B cell (primary cell): ENCODE measurements around the gene KCNK13. TPM values are rescaled to one million over a fixed set of nuclear protein-coding genes. Genes with fewer than 3 reads are reported as not detected.

Source experiments
- ATAC-seq: fragments of 200-7000 bp; cut with Tn5 transposase; one replicate; pipeline ENCODE4 v1.10.0; 2021; ENCODE audit warnings: low read depth, mild to moderate bottlenecking, moderate number of reproducible peaks, moderate library complexity
- CTCF ChIA-PET: fragments of 350-600 bp; sonication (Branson Sonifier 250); formaldehyde crosslinking; loops from one replicate; lab custom pipeline; 2021; ENCODE audit warnings: antibody characterized with exemption, inconsistent platforms; lab: Charles Lee
- POLR2A ChIA-PET: fragments of 350-600 bp; sonication (Branson Sonifier 250); formaldehyde crosslinking; loops from one replicate; lab custom pipeline; 2021; ENCODE audit warnings: antibody characterized with exemption; lab: Charles Lee
- DNase-seq: peaks from one replicate; pipeline ENCODE4 v3.0.0; 2013
- H2AFZ ChIP-seq: 2 replicates; pipeline ENCODE4 v1.6.1; 2012; ENCODE audit warnings: mild to moderate bottlenecking, low read depth, low read length; ENCODE audit not compliant: insufficient read depth, poor library complexity, severe bottlenecking
- H3K27ac ChIP-seq, 2 donors: 1 replicate in 1 of 2; 2 replicates in 1 of 2; pipeline ENCODE4 v1.5.1; 2012 to 2013; ENCODE audit warnings: low read length in 2 of 2, mild to moderate bottlenecking in 2 of 2, moderate library complexity in 1 of 2
- H3K27me3 ChIP-seq, 4 experiments: fragments of 200-600 bp in 1 of 4; sonication (generic) in 1 of 4; replicated peaks in 1 of 4; 1 replicate in 2 of 4; 2 replicates in 2 of 4; pipeline versions ENCODE4 v1.6.1 to v1.7.0; 2013 to 2016; ENCODE audit warnings: low read length in 3 of 4, mild to moderate bottlenecking in 2 of 4, mixed read lengths in 1 of 4, moderate library complexity in 1 of 4; ENCODE audit not compliant: insufficient read depth in 4 of 4, control insufficient read depth in 3 of 4; ENCODE audit errors: control extremely low read depth in 1 of 4
- H3K36me3 ChIP-seq, 2 experiments: replicated peaks in 1 of 2; 1 replicate in 1 of 2; 2 replicates in 1 of 2; pipeline versions ENCODE4 v1.6.1 to v1.7.1; 2013; ENCODE audit warnings: low read length in 1 of 2; ENCODE audit not compliant: insufficient read depth in 2 of 2, control insufficient read depth in 1 of 2; ENCODE audit errors: control extremely low read depth in 1 of 2, extremely low read depth in 1 of 2
- H3K4me1 ChIP-seq, 2 donors: fragments of 200-600 bp in 1 of 2; sonication (generic) in 1 of 2; 1 replicate in 1 of 2; 2 replicates in 1 of 2; pipeline versions ENCODE4 v1.5.1 to v1.6.1; 2013 to 2017; ENCODE audit warnings: low read length in 2 of 2; ENCODE audit not compliant: control insufficient read depth in 2 of 2, insufficient read depth in 2 of 2
- H3K4me2 ChIP-seq: replicated peaks from 2 replicates; pipeline ENCODE3; 2012; ENCODE audit warnings: mild to moderate bottlenecking, low read depth, low read length; ENCODE audit not compliant: poor library complexity, severe bottlenecking
- H3K4me3 ChIP-seq, 5 experiments: fragments of 200-600 bp in 1 of 5; sonication (generic) in 1 of 5; 1 replicate in 3 of 5; 2 replicates in 2 of 5; pipeline versions ENCODE4 v1.5.1 to v1.7.0; 2011 to 2016; ENCODE audit warnings: low read length in 4 of 5, mild to moderate bottlenecking in 4 of 5, low read depth in 2 of 5, control low read depth in 1 of 5, moderate library complexity in 1 of 5; ENCODE audit not compliant: insufficient read depth in 1 of 5; ENCODE audit errors: control extremely low read depth in 1 of 5, extremely low read depth in 1 of 5
- H3K79me2 ChIP-seq: fragments of 200-600 bp; sonication (generic); one replicate; pipeline ENCODE4 v1.6.0; 2016; ENCODE audit warnings: low read length; ENCODE audit not compliant: control insufficient read depth, insufficient read depth
- H3K9ac ChIP-seq: fragments of 200-600 bp; sonication (generic); 2 replicates; pipeline ENCODE4 v1.6.1; 2017; ENCODE audit warnings: mild to moderate bottlenecking, low read length, moderate library complexity
- H3K9me3 ChIP-seq, 3 donors: one replicate each; pipeline versions ENCODE4 v1.6.1 to v1.7.1; 2013; ENCODE audit warnings: low read length in 2 of 3; ENCODE audit not compliant: control insufficient read depth in 2 of 3, insufficient read depth in 1 of 3; ENCODE audit errors: control extremely low read depth in 1 of 3
- H4K20me1 ChIP-seq: 2 replicates; pipeline ENCODE4 v1.6.0; 2012; ENCODE audit warnings: mild to moderate bottlenecking, low read length; ENCODE audit not compliant: insufficient read depth, control insufficient read depth, poor library complexity, severe bottlenecking
- H3K27ac Mint-ChIP-seq: one replicate; pipeline ENCODE4 v1.8.0; 2021; ENCODE audit warnings: mixed read lengths
- H3K27me3 Mint-ChIP-seq: one replicate; pipeline ENCODE4 v1.8.0; 2021; ENCODE audit warnings: mixed read lengths
- H3K4me1 Mint-ChIP-seq: one replicate; pipeline ENCODE4 v1.8.0; 2021; ENCODE audit warnings: mixed read lengths
- H3K4me3 Mint-ChIP-seq: one replicate; pipeline ENCODE4 v1.8.0; 2021; ENCODE audit warnings: mixed read lengths
- H3K9me3 Mint-ChIP-seq: one replicate; pipeline ENCODE4 v1.8.0; 2022; ENCODE audit warnings: mixed read lengths; ENCODE audit not compliant: insufficient read depth
- CTCF ChIP-seq: fragments of 200-600 bp; IDR thresholded peaks from one replicate; pipeline ENCODE4 v1.8.0; 2022; ENCODE audit warnings: antibody characterized with exemption, mild to moderate bottlenecking
- EZH2 ChIP-seq: IDR thresholded peaks from 2 replicates; pipeline ENCODE4 v1.6.1; 2012; ENCODE audit warnings: borderline replicate concordance, low read depth, mild to moderate bottlenecking, moderate library complexity, low read length; ENCODE audit not compliant: insufficient read depth, poor library complexity, severe bottlenecking
- WGBS: methylation state at CpG from one replicate; pipeline ENCODE4 v1.1.5; 2013; ENCODE audit warnings: missing lambda C conversion rate; ENCODE audit not compliant: insufficient coverage; 5-methylcytosine and 5-hydroxymethylcytosine counted together
- intact Hi-C: fragments of 100-400 bp; cut with micrococcal nuclease; formaldehyde crosslinking; loops from one replicate; pipeline ENCODE4 v1.10.0; 2022
- polyA plus RNA-seq: library from polyadenylated mRNA; depleted of rRNA; stranded (reverse); fragments of >200 nt; gene quantifications from 2 replicates; pipeline ENCODE4 v1.2.3, GENCODE V29; 2012
- total RNA-seq, 2 donors: library from RNA; stranded (reverse); fragments of 120-200 nt in 1 of 2; gene quantifications; 1 replicate in 1 of 2; 2 replicates in 1 of 2; pipeline versions ENCODE4 v1.2.3 to v1.2.4, GENCODE V29; 2013 to 2022

Gene KCNK13
- total and polyA plus RNA-seq, 2 donors (not counting 1 experiment from before 2014, with no cell fraction given), result 0.03 TPM; not detected in 1

GRCh38 chr14:90060965-90061684, 669 bp upstream of the KCNK13 start:
- Histone ChIP-seq H3K4me3 (peak overlapping the region in 4 of 5 experiments; percentile 15 to 56 (median 39)), H3K79me2 (no peaks in the 10 kb centered on the region), H3K9ac (peak overlapping the region; percentile 39), H3K9me3 (peaks cover 0 to 16% (median 4%) of the 10 kb centered on the region in 3 donors), H3K4me2 (peak overlapping the region; percentile 83), H2AFZ (peak overlapping the region; percentile 55), H3K36me3 (no peaks in the 10 kb centered on the region), H3K27me3 (peaks cover 0 to 49% (median 22%) of the 10 kb centered on the region in 4 experiments), H3K27ac (no peak overlapping the region), H4K20me1 (no peaks in the 10 kb centered on the region), H3K4me1 (peaks cover 25 to 40% of the 10 kb centered on the region in 2 donors)
- ChIA-PET POLR2A (no interaction called here), CTCF (no interaction called here)
- Mint-ChIP-seq H3K9me3 (no peaks in the 10 kb centered on the region), H3K27ac (no peak overlapping the region), H3K4me1 (peaks cover 28% of the 10 kb centered on the region), H3K27me3 (peaks cover 58% of the 10 kb centered on the region), H3K4me3 (peak overlapping the region; percentile 84)
- DNase-seq, result peak; percentile 13
- no peak for ATAC-seq
- no peak for TF ChIP-seq CTCF
- TF ChIP-seq EZH2, result no peak
- intact Hi-C loops, result no loop called here
- 2% methylated on average over 60 of the region's 60 CpGs for WGBS

DNA sequence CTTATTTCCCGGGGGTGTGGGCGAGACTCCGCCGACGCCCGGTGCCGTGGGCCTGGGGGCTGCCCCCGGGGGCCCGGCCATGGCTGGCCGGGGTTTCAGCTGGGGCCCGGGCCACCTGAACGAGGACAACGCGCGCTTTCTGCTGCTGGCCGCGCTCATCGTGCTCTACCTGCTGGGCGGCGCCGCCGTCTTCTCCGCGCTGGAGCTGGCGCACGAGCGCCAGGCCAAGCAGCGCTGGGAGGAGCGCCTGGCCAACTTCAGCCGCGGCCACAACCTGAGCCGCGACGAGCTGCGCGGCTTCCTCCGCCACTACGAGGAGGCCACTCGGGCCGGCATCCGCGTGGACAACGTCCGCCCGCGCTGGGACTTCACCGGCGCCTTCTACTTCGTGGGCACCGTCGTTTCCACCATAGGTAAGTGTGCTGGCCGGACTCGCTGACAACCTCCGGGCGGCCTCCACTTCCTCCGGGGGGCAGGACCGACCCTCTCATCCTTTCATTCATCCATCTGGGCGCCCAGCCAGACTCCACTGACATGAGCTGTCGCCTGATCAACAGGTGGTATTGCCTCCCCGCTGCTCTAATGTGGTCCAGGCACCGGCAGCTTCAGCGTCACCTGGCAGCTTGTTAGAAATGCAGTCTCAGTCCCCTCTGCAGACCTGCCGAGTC, 467 bp downstream of the KCNK13 start:
- peak overlapping the region; percentile 94 for H3K4me3 Mint-ChIP-seq
- Histone ChIP-seq H3K9ac (peak overlapping the region; percentile 28), H3K9me3 (peaks cover 0 to 13% (median 4%) of the 10 kb centered on the region in 3 donors), H3K36me3 (no peaks in the 10 kb centered on the region), H3K27ac (no peak overlapping the region), H2AFZ (peak overlapping the region; percentile 39), H3K79me2 (no peaks in the 10 kb centered on the region), H3K4me1 (peaks cover 25 to 40% of the 10 kb centered on the region in 2 donors), H3K27me3 (peaks cover 0 to 47% (median 21%) of the 10 kb centered on the region in 4 experiments), H3K4me3 (peak overlapping the region in 4 of 5 experiments; percentile 6 to 46 (median 34)), H3K4me2 (peak overlapping the region; percentile 83), H4K20me1 (no peaks in the 10 kb centered on the region)
- 2% methylated on average over 63 of the region's 63 CpGs for WGBS
- H3K9me3 Mint-ChIP-seq, result no peaks in the 10 kb centered on the region
- peaks cover 28% of the 10 kb centered on the region for H3K4me1 Mint-ChIP-seq
- CTCF ChIA-PET, result no interaction called here
- DNase-seq, result peak; percentile 29
- no peak for ATAC-seq
- intact Hi-C loops, result no loop called here
- POLR2A ChIA-PET, result no interaction called here
- H3K27ac Mint-ChIP-seq, result no peak overlapping the region
- TF ChIP-seq CTCF, result no peak
- no peak for TF ChIP-seq EZH2
- H3K27me3 Mint-ChIP-seq, result peaks cover 57% of the 10 kb centered on the region
